A204.1 (cell line): ENCODE results near the gene ZNF507.

Experiments
- FAIRE-seq: peaks from 2 replicates; lab custom pipeline; 2012; peaks lifted over from hg19 to GRCh38; lab: Jason Lieb, UNC

The ZNF507 gene

DNA sequence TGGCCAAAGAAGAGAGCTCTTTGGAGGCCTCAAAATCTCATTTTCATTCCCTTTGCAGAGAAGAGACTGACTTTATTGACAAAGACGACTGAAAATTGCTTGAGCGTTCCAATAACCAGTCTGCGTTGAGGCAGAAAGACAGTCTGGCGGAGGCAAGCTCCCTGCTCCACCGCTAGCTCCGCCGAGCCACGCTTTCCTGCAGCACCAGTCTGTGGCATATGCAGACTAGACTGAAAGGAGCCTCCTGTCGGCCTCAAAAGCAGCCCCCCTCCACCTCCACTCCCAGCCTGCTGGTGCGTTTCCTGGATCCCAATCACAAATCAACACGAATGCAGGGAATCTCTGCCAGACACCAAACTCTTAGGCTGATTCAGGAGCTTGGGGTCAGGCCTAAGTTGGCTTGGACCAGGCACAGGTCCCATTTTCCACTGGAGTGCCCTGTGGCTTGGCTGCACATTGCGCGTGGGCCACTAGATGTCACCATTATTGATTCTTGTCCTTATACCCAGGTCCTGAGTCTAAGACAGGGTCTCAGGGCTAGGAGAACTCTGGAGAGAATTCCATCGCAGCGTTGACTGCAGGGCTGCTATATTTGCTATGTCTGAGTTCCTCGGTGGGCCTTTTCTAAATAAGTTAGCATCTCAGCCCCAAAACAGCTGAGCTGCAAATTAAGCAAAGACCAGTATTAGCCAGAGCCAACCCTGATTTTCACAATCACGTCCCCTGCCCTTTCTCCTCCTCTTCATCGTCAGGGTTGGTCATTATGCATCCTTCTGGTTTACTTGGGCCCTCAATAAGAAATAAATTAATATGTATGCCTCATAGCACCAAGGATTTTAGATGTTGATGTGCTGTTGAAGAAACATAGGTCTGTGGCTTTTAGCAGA lies 5.2 kb upstream of the ZNF507 start:
- no peak for FAIRE-seq

GRCh38 chr19:32342695-32343094 lies 2.7 kb upstream of the ZNF507 start:
- no peak for FAIRE-seq

- FAIRE-seq = no peak
These were observed 1.7 kb upstream of the ZNF507 start for GRCh38 chr19:32343550-32344262.

DNA sequence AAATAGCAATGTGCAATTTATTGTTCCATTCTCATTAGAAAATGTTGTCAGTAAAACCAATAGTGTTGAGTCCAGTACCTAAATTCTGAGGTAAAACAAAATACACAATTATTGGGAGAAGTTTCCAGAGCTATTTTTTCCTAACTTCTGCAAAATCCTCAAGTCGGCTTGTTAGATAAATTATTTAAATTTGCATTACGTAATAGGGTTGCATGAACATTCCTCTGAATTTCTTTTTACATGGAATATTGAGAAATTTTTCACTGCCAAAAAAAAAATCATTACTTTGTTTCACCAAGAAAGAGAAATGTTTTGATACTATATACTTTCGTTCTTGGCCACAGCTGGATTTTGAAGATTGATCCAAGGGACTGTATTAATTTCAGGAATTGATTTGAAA lies 1.5 kb downstream of the ZNF507 start:
- no peak for FAIRE-seq

DNA sequence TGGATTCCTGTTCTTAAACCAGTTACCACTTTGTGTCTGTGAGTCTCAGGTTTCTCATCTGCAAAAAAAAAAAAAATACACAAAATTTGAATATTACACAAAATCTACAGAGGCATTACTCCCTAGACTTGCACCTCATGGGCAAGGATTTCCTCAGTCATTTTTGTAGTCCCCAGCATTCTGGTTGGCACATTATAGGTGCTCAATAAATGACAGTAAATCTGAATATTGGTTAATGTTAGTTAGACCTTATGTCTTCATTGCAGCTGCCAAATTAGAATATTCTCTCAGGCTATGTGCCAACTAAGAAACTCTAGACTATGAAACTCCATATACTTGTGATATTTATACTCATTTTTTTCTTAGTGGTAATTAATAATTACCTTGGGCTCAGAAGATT lies 2.2 kb downstream of the ZNF507 start:
- FAIRE-seq = no peak

GRCh38 chr19:32349051-32349450 lies 3.6 kb downstream of the ZNF507 start:
- FAIRE-seq = no peak

DNA sequence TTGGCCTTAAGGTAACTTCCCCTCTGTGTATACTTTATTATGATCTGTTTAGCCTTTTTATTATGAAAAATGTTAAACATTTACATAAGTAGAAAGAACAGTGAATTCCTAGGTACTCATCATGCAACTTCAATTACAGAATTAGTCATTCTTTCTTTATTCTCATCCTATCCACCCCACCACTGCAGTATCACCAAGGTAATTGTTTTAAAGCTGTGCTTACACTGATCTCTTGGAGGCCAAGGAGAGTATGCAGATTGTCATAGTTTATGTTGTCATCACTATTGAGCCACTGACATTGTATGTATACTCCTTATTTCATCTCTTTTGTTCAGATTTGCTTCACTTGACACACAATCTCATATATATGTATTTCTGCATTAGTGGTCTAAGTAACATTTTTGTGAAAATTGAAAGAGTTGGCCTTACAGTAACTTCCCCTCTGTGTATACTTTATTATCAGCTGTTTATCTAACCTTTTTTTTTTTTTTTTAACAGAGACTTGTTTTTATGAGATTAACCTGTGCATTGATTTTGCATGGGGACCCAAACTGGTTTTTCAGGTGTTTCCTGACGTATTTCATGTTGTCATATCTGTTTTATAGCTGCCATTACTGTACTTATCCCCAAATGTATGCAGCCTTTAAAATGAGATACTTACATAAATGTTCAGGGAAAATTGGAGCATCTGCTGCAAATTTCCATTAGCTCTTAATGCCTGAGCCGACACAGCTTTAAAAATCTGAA lies 4.5 kb downstream of the ZNF507 start:
- no peak for FAIRE-seq

- FAIRE-seq = no peak
These were observed 5.1 kb downstream of the ZNF507 start for GRCh38 chr19:32350471-32350865.

GRCh38 chr19:32350987-32351348 lies 5.6 kb downstream of the ZNF507 start:
- FAIRE-seq = no peak

- FAIRE-seq = no peak
These were observed 6.8 kb downstream of the ZNF507 start for GRCh38 chr19:32352241-32352630.

GRCh38 chr19:32354345-32354744 lies 8.9 kb downstream of the ZNF507 start:
- no peak for FAIRE-seq

- FAIRE-seq = no peak
These were observed 9.9 kb downstream of the ZNF507 start for GRCh38 chr19:32355309-32355708.

DNA sequence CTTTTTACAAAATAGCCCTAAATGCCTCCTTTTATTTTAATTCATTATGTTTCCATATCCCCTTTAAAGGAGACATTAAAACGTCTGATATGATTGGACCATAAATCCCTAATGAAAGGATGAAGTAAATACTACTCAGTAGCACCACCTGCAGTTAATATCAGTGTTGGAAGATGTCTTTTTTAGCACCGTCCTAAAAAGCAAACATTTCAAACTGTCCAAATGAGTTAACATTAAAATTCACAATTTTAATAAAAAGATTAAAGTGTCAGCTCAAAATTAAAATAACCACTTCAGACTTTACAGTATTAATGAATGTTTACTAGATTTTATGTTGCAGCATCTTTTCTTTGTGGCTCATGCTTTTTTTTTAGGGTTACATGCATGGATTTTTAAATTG lies 12.3 kb downstream of the ZNF507 start:
- peak; percentile 66 for FAIRE-seq

DNA sequence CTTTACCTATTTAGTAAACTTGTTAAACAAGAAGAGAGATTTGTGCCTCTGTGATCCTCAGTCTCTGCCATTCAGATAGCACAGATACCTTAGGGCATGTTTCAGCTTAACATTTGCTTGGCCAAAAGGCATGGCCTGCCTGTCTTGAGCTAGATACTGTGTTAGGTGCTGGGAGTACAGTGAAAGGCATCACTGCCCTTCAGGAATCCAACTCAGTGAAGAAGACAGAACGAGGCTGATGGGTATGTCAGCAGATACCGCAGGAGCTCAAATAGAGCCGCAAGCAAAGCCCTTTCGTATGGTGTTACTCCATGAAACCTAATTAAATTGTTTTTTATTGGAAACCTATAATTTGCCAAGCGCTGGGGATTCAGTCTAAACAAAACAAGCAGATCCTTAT lies 12.9 kb downstream of the ZNF507 start:
- FAIRE-seq = no peak

DNA sequence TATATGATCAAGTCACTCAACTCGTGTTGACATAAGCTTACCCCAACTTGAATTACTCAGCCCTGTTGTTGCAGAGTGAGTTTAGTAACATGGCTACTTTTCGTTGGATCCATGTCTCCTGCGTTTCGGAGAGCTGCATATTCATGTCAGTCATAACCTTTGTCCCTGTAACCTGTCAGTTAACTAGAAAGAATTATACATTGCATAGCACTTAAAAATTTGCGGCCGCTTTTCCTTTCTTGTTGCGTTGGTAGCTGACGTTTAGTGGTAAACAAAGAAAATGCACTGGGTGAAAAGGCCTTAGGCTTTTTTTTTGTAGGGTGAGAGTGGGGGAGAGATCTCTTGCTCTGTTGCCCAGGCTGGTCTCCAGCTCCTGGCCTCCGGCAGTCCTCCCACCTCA lies 14.2 kb downstream of the ZNF507 start:
- FAIRE-seq = no peak

- FAIRE-seq = no peak
These were observed 16.3 kb downstream of the ZNF507 start for GRCh38 chr19:32361574-32362317.

- no peak for FAIRE-seq
These were observed 16.9 kb downstream of the ZNF507 start for GRCh38 chr19:32362318-32362691.

GRCh38 chr19:32363175-32363574 lies 17.8 kb downstream of the ZNF507 start:
- no peak for FAIRE-seq

DNA sequence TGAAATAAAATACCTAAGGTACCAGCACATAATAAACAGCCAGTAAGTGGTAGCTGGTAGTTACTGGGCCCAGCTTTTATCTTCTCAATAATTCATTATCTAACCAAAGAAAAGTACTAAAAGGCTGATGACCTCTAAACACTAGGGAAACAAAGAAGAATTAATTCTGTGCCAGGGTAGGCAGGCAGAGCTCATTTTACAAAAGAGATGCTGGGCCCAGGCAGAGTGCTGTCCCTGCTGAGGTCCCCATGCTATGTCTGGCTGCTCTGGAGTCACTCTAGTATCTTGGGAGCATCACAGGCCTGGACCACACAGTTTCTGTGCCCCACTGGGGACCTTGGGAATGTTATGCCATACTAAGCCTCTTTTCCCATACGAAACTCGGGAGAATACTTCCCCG lies 18.2 kb downstream of the ZNF507 start:
- FAIRE-seq = no peak

GRCh38 chr19:32364040-32364439 lies 18.6 kb downstream of the ZNF507 start:
- FAIRE-seq = no peak

GRCh38 chr19:32367063-32367462 lies 21.7 kb downstream of the ZNF507 start:
- FAIRE-seq = no peak

GRCh38 chr19:32367948-32368536 lies 22.6 kb downstream of the ZNF507 start:
- no peak for FAIRE-seq
